HuH-7 (cell line): ENCODE data around the gene CPLANE2.

Experiments used
- DNase-seq: peaks from one replicate; pipeline ENCODE4 v3.0.0; 2011; ENCODE audit warnings: low spot score

The CPLANE2 gene

GRCh38 chr1:16187748-16188401 lies 49.1 kb downstream of the CPLANE2 start:
- DNase-seq: peak; percentile 73

- DNase-seq: no peak
Observed at GRCh38 chr1:16186655-16187235, 50.2 kb downstream of the CPLANE2 start.

- DNase-seq: no peak
Observed at GRCh38 chr1:16184557-16185303, 52.3 kb downstream of the CPLANE2 start.

- DNase-seq: no peak
Observed at GRCh38 chr1:16183765-16184556, 53.0 kb downstream of the CPLANE2 start.

- no peak for DNase-seq
Observed at GRCh38 chr1:16183179-16183578, 53.8 kb downstream of the CPLANE2 start.

GRCh38 chr1:16181887-16182719 lies 54.9 kb downstream of the CPLANE2 start:
- DNase-seq: peak; percentile 71
